ENCODE data around the gene TC2N.
"Not testable (repeated sequence)": the region's sequence is repeated elsewhere in the genome, so short reads cannot be mapped to it uniquely, and the experiment has no call there.

The TC2N gene

GRCh38 chr14:91749868-91750267, 117.5 kb downstream of the TC2N start:
- Mint-ChIP-seq H3K27ac (no peak overlapping the region), H3K27me3 (no peaks in the 10 kb centered on the region), H3K4me3 (no peak overlapping the region), H3K4me1 (ENCODE audit: low read depth) (no peaks in the 10 kb centered on the region), H3K9me3 (no peaks in the 10 kb centered on the region), H3K36me3 (ENCODE audit: low read depth) (no peaks in the 10 kb centered on the region)

- H3K27me3 Mint-ChIP-seq = no peaks in the 10 kb centered on the region
- H3K9me3 Mint-ChIP-seq = no peaks in the 10 kb centered on the region
- no peaks in the 10 kb centered on the region for H3K4me1 Mint-ChIP-seq (ENCODE audit: low read depth)
- H3K27ac Mint-ChIP-seq = no peak overlapping the region
- H3K4me3 Mint-ChIP-seq = no peak overlapping the region
- no peaks in the 10 kb centered on the region for H3K36me3 Mint-ChIP-seq (ENCODE audit: low read depth)
Measured at GRCh38 chr14:91748049-91748448, 119.3 kb downstream of the TC2N start.

- Mint-ChIP-seq H3K27me3 (no peaks in the 10 kb centered on the region), H3K4me1 (ENCODE audit: low read depth) (no peaks in the 10 kb centered on the region), H3K36me3 (ENCODE audit: low read depth) (no peaks in the 10 kb centered on the region), H3K4me3 (no peak overlapping the region), H3K9me3 (no peaks in the 10 kb centered on the region), H3K27ac (no peak overlapping the region)
Measured at GRCh38 chr14:91745344-91745743, 122.0 kb downstream of the TC2N start.

- Mint-ChIP-seq H3K27me3 (no peaks in the 10 kb centered on the region), H3K4me1 (ENCODE audit: low read depth) (no peaks in the 10 kb centered on the region), H3K36me3 (ENCODE audit: low read depth) (no peaks in the 10 kb centered on the region), H3K9me3 (no peaks in the 10 kb centered on the region), H3K4me3 (no peak overlapping the region), H3K27ac (no peak overlapping the region)
Measured at GRCh38 chr14:91744068-91744480, 123.3 kb downstream of the TC2N start.

GRCh38 chr14:91743305-91743653, 124.1 kb downstream of the TC2N start:
- Mint-ChIP-seq H3K4me1 (ENCODE audit: low read depth) (no peaks in the 10 kb centered on the region), H3K27me3 (no peaks in the 10 kb centered on the region), H3K9me3 (no peaks in the 10 kb centered on the region), H3K4me3 (no peak overlapping the region), H3K36me3 (ENCODE audit: low read depth) (no peaks in the 10 kb centered on the region), H3K27ac (no peak overlapping the region)

GRCh38 chr14:91742621-91743304, 124.6 kb downstream of the TC2N start:
- Mint-ChIP-seq H3K9me3 (no peaks in the 10 kb centered on the region), H3K36me3 (ENCODE audit: low read depth) (no peaks in the 10 kb centered on the region), H3K27me3 (no peaks in the 10 kb centered on the region), H3K4me1 (ENCODE audit: low read depth) (no peaks in the 10 kb centered on the region), H3K4me3 (no peak overlapping the region), H3K27ac (no peak overlapping the region)

- H3K27ac Mint-ChIP-seq; H3K9me3 Mint-ChIP-seq; H3K36me3 Mint-ChIP-seq (ENCODE audit: low read depth); H3K4me1 Mint-ChIP-seq (ENCODE audit: low read depth); H3K4me3 Mint-ChIP-seq: not testable (repeated sequence)
- H3K27me3 Mint-ChIP-seq = peaks cover 10% of the 10 kb centered on the region
Measured at GRCh38 chr14:91739867-91740266, 127.5 kb downstream of the TC2N start.

- H3K36me3 Mint-ChIP-seq (ENCODE audit: low read depth) = no peaks in the 10 kb centered on the region
- H3K9me3 Mint-ChIP-seq = no peaks in the 10 kb centered on the region
- H3K4me3 Mint-ChIP-seq = no peak overlapping the region
- H3K27ac Mint-ChIP-seq = no peak overlapping the region
- peaks cover 7% of the 10 kb centered on the region for H3K4me1 Mint-ChIP-seq (ENCODE audit: low read depth)
- H3K27me3 Mint-ChIP-seq = peaks cover 10% of the 10 kb centered on the region
Measured at GRCh38 chr14:91737619-91738018, 129.7 kb downstream of the TC2N start.

- Mint-ChIP-seq H3K36me3 (ENCODE audit: low read depth) (no peaks in the 10 kb centered on the region), H3K27me3 (peaks cover 10% of the 10 kb centered on the region), H3K4me3 (no peak overlapping the region), H3K4me1 (ENCODE audit: low read depth) (peaks cover 16% of the 10 kb centered on the region), H3K9me3 (no peaks in the 10 kb centered on the region), H3K27ac (no peak overlapping the region)
Measured at GRCh38 chr14:91732859-91733477, 134.4 kb downstream of the TC2N start.

GRCh38 chr14:91732439-91732838, 134.9 kb downstream of the TC2N start:
- Mint-ChIP-seq H3K27me3 (peaks cover 10% of the 10 kb centered on the region), H3K9me3 (no peaks in the 10 kb centered on the region), H3K27ac (no peak overlapping the region), H3K4me3 (no peak overlapping the region), H3K36me3 (ENCODE audit: low read depth) (no peaks in the 10 kb centered on the region), H3K4me1 (ENCODE audit: low read depth) (peaks cover 16% of the 10 kb centered on the region)

GRCh38 chr14:91731986-91732385, 135.3 kb downstream of the TC2N start, which contains the start of gene CATSPERB:
CATSPERB (minus strand) TSS chr14:91732086; CDS start chr14:91729479, 2,607 bp downstream.
- H3K4me3 Mint-ChIP-seq = no peak within 1 kb of the TSS
- no peaks in the 10 kb centered on the region for H3K36me3 Mint-ChIP-seq (ENCODE audit: low read depth)
- peaks cover 16% of the 10 kb centered on the region for H3K4me1 Mint-ChIP-seq (ENCODE audit: low read depth)
- H3K27me3 Mint-ChIP-seq = peaks cover 10% of the 10 kb centered on the region
- no peak within 1 kb of the TSS for H3K27ac Mint-ChIP-seq
- no peaks in the 10 kb centered on the region for H3K9me3 Mint-ChIP-seq

- no peak overlapping the region for H3K4me3 Mint-ChIP-seq
- H3K27me3 Mint-ChIP-seq = peaks cover 3% of the 10 kb centered on the region
- H3K4me1 Mint-ChIP-seq (ENCODE audit: low read depth) = peaks cover 16% of the 10 kb centered on the region
Measured at GRCh38 chr14:91731018-91731417, 136.3 kb downstream of the TC2N start.

GRCh38 chr14:91729756-91730155, 137.6 kb downstream of the TC2N start:
- Mint-ChIP-seq H3K36me3 (ENCODE audit: low read depth) (no peaks in the 10 kb centered on the region), H3K4me1 (ENCODE audit: low read depth) (peaks cover 16% of the 10 kb centered on the region)

More at GRCh38 chr14:91731018-91731417, 136.3 kb downstream of the TC2N start:
- no peak overlapping the region for H3K27ac Mint-ChIP-seq
- H3K9me3 Mint-ChIP-seq = no peaks in the 10 kb centered on the region
- H3K36me3 Mint-ChIP-seq (ENCODE audit: low read depth) = no peaks in the 10 kb centered on the region

More at GRCh38 chr14:91729756-91730155, 137.6 kb downstream of the TC2N start:
- H3K27me3 Mint-ChIP-seq = no peaks in the 10 kb centered on the region
- no peak overlapping the region for H3K27ac Mint-ChIP-seq
- H3K9me3 Mint-ChIP-seq = no peaks in the 10 kb centered on the region
- H3K4me3 Mint-ChIP-seq = no peak overlapping the region

Measured in stimulated activated naive CD8-positive, alpha-beta T cell treated with anti-CD3 and anti-CD28 coated beads, Interleukin-15, Interleukin-2, amounts not matched to agents 100 ng/mL and 50 ng/mL, for 24 hours (primary cell).